NCI-H1694 (cell line): ENCODE measurements around the gene NCOA3.
A peak's percentile ranks its signal among the peaks of the same experiment; 100 is the strongest.
"Not testable (repeated sequence)": the region's sequence is repeated elsewhere in the genome, so short reads cannot be mapped to it uniquely, and the experiment has no call there.

Experiments used
- DNase-seq: peaks from one replicate; lab custom pipeline; 2025; lab: John Stamatoyannopoulos, UW

Gene NCOA3

DNA sequence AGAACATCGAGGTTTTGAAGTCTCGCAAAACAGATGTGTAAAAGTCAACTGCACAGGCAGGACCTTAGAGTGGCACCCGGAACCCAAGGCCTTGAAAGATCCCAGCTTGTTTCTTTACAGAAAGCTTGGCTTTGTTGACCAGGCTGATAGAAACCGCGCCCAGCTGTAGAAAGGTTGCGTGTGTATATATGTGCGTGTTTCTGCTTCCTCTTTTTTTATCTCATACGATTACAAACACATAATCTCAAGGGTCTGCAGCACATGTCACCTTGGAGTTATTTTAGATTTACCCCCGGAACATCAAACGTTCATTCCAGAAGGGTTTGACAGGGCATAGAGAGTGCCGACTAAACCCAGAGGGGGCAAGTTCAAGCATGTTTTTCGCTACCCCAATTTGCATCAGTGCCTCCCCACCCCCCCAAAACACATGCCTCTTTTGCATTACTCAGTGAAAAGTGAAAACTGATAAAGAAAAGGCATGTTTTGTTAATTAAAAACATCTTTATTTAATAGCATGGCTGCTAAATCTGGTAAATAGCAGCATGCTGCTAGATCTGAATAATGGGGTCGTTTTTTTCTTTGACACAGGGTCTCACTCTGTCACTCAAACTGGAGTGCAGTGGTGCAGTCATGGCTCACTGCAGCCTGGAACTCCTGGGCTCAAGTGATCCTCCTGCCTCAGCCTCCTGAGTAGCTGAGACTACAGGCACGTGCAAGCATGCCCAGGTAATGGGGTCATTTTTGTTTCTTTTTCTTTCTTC lies 33.2 kb upstream of the NCOA3 start:
- no peak for DNase-seq

DNA sequence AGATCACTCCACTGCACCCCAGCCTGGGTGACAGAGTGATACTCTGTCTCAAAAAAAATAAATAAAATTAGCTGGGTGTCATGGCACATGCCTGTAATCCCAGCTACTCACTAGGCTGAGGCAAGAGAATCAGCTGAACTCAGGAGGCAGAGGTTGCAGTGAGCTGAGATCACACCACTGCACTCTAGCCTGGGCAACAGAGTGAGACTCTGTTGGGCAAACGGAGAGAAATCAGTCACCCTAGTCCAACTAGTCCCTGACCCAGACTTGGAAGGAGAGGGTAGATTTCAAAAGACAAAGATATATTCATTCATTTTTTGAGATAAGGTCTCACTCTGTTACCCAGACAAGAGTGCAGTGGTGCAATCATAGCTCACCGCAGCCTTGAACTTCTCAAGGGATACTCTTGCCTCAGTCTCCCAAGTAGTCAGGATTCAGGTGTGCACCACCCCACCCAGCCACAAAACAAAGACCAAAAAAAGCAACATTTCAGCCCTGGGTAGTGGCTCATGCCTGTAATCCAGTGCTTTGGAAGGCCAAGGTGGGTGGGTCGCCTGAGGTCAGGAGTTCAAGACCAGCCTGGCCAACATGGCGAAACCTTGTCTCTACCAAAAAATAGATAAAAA lies 26.2 kb upstream of the NCOA3 start:
- no peak for DNase-seq

DNA sequence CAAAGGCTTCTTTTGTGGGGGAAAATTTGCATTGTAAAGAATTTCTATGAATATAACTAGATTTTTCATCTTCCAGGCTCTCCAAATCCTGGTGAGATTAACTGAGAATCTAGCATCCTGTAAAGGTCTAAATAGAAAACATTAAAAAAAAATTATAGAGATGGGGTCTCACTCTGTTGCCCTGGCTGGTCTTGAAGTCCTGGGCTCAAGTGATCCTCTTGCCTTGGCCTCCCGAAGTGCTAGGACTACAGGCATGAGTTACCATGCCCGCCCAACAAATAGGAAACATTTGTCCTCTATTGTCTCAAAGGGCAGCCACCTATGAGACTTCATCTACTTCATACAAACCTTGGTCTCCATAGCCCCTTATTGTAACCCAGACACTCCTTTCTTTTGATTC lies 25.2 kb upstream of the NCOA3 start:
- no peak for DNase-seq

DNA sequence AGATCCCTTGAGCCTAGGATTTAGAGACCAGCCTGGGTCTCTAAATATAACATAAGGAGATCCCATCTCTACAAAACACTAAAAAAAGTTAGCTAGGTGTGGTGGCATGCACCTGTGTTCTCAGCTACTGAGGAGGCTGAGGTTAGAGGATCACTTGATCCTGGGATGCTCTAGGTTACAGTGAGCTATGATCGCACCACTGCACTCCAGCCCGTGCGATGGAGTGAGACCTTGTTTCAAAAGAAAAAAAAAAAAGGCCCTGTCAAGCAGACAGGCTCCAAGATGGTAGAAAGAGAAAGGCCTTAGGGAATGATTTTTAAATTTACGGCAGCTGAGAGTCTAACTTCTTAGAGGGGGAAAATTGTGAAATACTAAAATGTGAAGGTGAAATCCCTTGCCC lies 22.6 kb upstream of the NCOA3 start:
- DNase-seq, result no peak

DNA sequence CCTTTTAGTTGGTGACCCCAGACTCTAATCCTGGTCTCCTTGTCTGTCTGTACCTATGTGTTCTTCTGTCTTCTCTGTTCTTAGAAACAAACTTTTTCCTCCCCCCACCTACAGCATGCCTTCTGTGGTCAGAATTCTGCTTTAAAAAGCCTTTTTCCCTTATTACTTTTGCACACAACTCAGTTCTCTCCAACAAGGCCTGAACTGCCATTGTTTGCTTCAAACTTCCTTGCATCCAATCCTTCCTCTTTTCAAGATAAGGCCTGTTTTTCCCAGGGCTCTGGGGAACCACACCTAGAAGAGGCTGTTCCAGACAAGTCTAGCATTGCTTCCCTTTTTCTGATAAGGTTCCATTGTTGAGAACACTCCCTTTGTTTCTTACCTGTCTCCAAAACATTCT lies 22.2 kb upstream of the NCOA3 start:
- DNase-seq, result no peak

DNA sequence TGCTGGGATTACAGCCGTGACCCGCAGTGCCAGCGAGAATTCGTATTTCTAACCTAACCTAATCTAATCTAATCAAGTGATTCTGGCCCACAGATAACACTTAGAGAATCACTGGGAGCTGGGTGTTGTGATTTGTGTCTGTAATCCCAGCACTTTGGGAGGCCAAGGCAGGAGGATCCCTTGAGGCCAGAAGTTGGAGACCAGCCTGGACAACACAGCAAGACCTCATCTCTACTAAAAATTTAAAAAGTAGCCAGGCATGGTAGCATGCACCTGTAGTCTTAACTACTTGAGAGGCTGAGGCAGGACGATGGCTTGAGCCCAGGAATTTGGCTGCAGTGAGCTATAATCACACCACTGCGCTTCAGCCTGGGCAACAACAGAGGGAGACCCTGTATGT lies 21.4 kb upstream of the NCOA3 start:
- no peak for DNase-seq

DNA sequence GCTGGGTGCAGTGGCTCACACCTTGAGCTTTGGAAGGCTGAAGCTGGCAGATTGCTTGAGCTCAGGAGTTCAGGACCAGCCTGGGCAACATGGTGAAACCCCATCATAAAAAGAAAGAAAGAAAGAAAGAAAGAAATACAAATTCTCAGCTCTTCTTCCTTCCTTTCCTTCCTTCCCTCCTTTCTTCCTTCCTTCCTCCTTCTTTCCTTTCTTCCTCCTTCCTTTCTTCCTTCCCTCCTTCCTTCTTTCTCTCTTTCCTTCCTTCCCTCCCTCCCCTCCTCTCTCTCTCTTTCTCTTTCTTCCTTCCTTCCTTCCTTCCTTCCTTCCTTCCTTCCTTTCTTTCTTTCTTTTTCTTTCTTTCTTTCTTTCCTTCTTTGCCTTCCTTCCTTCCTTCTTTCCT lies 21.0 kb upstream of the NCOA3 start:
- DNase-seq, result no peak

DNA sequence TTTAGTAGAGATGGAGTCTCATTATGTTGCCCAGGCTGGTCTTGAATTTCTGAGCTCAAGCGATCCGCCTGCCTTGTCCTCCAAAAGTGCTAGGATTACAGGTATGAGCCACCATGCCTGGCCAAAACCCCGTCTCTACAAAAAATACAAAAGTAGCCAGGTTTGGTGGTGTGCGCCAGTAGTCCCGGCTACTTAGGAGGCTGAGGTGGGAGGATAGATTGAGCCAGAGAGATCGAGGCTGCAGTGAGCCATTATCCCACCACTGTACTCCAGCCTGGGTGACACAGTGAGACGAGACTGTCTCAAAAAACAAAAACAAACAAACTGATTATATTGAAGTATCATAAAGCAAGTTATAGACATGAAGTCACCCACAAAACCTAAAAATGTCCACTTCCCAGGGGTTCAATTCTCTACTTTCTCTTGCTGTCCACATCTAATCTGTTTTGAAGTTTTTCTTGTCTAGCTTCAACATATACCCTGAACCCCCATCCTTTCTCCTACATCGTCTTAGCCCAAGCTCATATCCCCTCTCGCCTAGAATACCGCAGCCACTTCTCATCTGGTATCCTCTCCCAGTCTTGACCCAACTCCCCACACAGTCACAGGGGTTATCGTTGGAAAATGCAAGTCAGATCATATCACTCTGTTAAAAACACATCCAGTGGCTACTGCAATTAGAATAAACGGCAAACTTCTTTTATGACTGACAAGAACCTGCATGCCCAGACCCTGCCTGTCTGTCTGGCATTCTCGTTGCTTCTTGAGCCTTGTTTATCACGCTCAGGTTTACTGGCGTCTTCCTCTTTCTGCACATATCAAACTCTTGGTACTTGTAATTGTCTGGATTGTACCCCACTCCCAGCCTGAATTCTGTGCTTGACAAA lies 20.1 kb upstream of the NCOA3 start:
- no peak for DNase-seq

DNA sequence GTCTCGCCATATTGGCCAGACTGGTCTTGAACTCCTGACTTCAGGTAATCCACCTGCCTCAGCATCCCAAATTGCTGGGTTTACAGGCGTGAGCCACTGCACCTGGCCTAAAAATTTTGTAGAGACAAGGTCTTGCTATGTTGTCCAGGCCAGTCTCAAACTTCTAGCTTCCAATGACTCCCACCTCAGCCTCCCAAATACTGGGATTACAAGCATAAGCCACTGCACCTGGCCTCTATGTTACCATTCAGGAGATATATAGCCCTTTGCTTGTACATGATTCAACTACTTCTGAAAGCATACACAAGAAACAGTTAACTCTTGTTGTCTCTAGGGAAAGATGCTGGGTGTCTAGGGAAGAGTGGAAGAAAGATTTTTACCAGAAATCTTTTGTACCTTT lies 19.0 kb upstream of the NCOA3 start:
- DNase-seq, result no peak

DNA sequence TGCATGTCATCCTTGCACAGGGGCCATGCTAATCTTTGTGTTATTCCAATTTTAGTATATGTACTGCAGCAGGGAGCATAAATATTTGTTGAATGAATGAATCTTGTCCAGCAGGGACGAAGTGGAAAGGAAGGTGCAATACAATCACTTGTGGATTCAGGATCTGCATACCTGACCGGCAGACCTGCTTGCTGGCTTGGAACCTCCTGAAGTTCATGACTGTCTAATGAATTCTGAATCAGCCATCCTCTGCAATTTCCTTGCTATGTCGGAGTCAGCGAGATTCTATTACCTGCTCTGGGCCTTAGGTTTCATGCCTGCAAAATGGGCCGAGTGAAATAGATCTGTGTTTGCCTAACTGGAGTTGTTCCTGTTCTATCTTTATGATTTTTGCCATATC lies 17.4 kb upstream of the NCOA3 start:
- no peak for DNase-seq

DNA sequence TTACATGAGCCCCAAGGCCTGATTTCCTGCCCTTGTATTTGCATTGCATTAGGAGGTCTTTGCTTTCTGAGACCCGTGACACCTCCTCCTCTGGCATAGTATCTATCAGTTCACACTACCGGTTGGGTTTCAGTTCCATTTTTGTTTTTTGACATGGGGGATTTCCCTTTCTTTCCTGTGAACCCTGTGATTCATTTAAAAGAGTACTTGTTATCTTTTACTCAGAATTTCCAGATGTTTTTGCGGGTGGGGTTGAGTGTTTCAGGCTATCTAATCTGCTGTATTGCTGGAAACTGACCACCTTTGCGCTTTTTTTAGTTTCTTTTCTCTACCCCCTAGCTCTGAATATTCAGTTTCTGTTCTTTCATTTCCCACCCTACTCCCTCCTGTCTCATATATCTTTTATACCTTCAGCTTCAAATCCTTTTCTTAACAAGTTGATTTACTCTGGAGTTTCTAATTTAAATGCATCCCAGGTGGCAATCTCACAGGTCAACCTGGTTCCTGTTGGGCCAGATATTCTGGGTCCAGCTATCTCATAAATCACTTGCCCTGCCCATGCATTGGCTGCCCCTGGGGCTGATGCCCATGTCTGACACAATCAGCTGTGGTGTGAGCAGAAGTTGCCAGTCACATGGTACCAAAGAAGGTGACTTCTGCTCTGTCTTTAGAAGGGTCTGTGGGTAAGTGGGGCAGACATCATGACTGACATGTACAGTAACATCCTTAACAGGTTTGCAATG lies 14.3 kb upstream of the NCOA3 start:
- DNase-seq, result no peak

DNA sequence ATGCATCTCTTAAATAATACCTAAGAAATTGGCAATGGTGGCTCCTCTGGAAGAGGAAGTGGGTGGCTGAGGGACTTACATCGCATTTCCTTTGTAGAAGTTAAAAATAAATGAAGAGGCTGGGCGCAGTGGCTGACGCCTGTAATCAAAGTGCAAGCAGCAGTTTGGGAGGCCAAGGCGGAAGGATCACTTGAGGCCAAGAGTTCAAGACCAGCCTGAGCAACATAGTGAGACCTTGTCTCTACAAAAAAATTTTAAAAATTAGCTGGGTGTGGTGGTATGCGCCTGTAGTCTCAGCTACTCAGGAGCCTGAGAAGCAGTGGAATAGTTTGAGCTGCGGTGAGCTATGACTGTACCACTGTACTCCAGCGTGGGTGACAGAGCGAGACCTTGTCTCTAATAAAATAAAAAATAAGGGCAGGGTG lies 12.2 kb upstream of the NCOA3 start:
- no peak for DNase-seq

DNA sequence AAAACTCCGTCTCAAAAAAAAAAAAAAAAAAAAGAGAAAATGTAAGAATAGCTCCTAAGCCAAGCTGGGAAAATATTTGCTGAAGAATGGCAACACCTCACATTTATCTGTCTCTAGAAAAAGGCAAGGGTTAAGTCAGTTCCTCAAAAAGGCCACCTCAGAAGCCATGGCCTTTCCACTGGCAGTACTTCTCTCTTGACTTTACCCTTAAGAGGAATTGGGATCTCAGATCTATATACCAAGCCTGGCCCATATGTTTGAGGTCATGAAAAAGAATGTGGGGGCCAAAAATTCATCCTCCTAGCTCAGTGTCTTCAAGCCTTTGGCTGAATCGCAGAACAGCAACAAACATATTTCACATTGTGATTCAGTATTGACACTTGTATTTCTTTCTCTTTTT lies 10.9 kb upstream of the NCOA3 start:
- DNase-seq, result no peak

DNA sequence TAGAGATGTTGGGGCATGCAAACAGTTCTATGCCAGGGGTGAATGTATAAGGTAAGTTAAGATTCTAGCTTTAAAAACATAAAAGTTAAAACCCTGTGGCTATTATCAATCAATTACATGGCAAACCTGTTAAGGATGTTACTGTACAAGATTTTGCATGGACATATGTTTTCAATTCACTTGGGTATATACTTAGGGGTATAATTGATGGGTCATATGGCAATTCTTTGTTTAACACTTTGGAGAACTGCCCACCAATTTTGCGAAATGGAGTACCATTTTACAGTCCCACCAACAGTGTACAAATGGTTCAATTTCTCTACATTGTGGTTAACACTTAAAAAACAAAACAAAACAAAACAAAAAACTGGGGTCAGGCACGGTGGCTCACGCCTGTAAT lies 9.4 kb upstream of the NCOA3 start:
- DNase-seq, result no peak

DNA sequence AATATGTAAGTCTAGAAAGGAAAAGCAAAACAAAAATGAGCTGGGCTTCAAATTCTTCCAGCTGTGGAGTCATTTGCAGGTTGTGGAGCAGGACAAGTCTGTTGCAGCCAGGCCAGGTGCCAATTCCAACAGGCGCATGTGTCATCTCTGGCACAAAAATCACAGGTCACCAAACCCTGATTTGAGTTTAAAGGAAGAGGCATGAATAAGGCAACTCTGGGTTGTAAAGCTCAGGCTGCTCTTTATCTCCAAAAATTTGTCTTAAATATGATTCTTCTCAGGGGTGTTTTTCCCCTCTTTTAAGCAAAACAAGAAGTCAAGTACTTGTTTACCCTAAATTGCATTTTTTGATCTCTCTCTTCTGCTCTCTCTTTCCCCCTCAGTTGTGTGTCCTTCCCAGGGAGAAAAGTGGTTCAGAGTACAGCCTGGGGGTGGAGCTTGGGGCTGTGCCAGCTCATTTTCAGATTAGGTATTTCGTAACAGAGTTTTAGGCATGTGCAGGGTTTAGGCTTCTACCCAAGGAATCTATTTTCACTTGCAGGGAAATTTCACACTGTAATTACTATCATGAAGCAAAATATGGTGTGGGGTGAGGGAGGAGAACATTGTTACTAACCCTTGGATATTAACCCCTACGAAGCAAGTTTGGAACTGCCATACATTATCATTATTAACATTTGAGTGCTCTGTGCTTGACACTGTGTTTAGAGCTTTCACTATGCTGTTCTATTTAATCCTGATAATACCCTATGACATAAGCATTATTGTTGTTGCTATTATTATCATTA lies 8.3 kb upstream of the NCOA3 start:
- peak; percentile 68 for DNase-seq

DNA sequence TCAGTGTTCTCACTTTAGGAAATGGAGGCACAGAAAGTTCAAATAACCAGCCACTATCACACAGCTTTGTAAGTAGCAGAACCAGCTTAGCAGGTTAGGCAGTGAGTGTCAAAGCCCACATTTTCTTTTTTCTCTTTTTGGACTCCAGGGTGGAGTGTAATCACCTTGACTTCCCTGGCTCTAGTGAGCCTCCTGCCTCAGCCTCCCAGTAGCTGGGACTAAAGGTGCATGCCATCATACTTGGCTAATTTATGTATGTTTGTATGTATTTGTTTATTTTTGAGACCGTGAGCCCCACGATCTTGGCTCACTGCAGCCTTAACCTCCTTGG lies 7.8 kb upstream of the NCOA3 start:
- DNase-seq, result no peak

DNA sequence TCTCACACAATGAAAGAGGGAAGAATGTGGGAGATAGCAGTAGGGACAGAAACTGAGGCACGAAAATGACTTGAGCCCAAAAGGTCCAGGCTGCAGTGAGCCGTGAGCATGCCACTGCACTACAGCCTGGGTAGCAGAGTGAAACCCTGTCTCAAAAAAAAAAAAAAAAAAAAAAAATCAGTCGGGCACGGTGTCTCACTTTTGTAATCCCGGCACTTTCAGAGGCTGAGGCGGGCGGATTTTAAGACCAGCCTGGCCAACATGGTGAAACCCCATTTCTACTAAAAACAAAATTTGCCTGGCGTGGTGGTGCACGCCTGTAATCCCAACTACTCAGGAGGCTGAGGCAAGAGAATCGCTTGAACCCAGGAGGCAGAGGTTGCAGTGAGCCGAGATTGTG lies 7.1 kb upstream of the NCOA3 start:
- DNase-seq, result not testable (repeated sequence)

DNA sequence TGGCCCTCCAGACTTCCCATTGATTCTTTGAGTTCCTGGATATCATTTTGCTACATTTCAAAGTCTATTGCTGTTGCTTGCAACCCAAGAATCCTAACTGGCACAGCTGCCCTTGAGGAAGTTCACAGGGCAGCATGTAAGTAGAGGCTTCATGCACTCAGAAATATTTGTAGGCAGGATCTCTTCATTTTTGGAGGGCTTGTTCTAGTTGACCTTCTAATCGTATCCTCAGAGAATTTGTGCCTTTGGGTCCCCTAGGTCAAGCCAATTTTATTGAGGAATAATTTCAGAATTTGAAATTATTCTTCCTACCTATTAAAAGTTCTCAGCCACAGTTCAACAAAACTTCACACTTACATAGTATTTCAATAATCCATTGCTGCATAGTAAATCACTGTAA lies 5.6 kb upstream of the NCOA3 start:
- DNase-seq, result no peak

DNA sequence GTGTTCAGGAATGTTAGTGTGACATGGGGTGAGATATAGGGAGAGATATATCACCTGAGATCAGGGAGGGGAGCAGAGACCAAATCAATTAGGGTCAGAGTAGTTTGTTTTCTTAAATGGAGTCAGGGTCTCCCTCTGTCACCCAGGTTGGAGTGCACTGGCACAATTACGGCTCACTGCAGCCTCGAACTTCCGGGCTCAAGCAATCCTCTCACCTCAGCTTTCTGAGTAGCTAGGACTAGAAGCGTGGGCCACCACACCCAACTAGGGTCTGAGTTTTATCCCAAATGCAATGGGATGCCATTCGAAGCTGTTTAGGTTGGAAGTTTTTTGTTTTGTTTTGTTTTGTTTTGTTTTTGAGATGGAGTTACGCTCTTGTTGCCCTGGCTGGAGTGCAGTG lies 3.1 kb upstream of the NCOA3 start:
- no peak for DNase-seq

DNA sequence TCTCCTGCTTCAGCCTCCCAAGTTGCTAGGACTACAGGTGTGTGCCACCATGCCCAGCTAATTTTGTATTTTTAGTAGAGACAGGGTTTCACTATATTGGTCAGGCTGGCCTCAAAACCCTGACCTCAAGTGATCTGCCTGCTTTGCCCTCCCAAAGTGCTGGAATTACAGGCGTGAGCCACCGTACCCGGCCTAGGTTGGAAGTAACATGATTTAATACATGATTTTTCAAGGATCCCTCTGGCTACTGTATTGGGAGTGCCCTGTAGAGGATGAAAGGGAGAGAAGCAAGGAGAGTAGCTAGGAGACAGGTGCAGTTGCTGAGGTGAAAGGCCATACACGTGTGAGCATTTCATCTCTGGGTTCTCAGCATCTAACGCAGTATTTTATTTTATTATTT lies 2.6 kb upstream of the NCOA3 start:
- no peak for DNase-seq

DNA sequence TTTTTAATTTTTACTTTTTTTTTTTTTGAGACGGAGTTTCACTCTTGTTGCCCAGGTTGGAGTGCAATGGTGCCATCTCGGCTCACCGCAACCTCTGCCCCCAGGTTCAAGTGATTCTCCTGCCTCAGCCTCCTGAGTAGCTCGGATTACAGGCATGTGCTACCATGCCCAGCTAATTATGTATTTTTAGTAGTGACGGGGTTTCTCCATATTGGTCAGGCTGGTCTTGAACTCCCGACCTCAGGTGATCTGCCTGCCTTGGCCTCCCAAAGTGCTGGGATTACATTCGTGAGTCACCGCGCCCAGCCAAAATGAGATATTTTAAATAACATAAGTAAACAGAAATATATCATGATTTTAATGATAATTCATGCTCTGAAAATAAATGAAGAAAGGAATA lies 1.6 kb upstream of the NCOA3 start:
- not testable (repeated sequence) for DNase-seq

DNA sequence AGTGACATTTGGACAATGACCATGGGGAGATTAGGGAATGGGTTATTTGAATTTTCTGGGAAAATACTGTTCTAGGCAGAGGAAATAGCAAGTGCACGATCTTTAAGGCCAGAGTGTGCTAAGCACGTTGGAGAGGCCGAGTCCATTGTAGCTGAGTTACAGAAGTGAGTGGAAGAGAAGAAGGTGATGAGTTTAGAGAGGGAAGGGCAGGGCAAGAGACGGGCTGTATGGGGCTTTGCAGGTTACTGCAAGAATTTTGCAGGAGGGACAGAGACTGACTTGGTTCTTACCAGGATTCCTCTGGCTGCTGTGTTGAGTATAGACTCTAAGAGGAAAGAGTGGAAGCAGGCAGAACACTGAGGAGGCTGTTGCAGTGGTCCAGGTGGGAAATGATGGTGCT lies 1.1 kb upstream of the NCOA3 start:
- DNase-seq, result no peak
